ENCODE data around the gene RGS5.

GRCh38 chr1:163161337-163161736 lies 41.4 kb downstream of the RGS5 start:
- TF ChIP-seq CTCF (IDR thresholded peaks at IDR 0.05), result no peak
- TF ChIP-seq POLR2A (IDR thresholded peaks at IDR 0.05), result no peak

Measured in right lobe of liver (tissue), 4 donors.